ENCODE data around the gene MGRN1. TPM values are rescaled to one million over a fixed set of nuclear protein-coding genes. Genes with fewer than 3 reads are reported as not detected.

The MGRN1 gene
- polyA plus RNA-seq, 3 donors, result 3.7 to 48.2 (median 4.7) TPM

DNA sequence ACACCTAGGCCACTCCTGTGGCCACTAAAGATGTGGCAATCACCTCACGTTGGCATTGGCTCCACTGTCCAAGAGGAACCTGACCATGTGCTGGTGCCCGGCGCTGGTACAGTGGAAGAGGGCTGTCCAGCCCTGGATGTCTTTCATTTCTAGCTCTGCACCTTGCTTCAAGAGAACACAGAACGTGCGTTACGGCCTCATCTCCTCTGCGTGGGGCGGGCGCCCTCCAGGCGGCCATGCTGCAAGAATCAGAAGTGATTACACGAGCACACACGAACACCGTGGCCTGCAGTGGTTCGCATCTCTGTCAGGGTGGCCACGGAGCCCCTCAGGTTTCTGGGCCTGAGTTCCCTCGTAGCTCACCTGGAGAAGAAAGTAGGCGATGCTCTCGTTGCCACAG lies 102.0 kb downstream of the MGRN1 start:
- Histone ChIP-seq H3K79me2 (ENCODE audit: insufficient read depth, low read length) (no peaks in the 10 kb centered on the region), H3K4me2 (replicated peaks; ENCODE audit: extremely low read depth, low read length, poor library complexity, severe bottlenecking) (no peak overlapping the region), H4K20me1 (ENCODE audit: insufficient read depth, low read length) (no peaks in the 10 kb centered on the region), H2AFZ (ENCODE audit: insufficient read depth, low read depth, low read length, poor library complexity, severe bottlenecking) (no peak overlapping the region), H3K9me3 (replicated peaks in 1 of 2; ENCODE audit: control insufficient read depth in 1 of 2, insufficient read depth in 1 of 2, low read length in 2 of 2) (no peaks in the 10 kb centered on the region), H3K9ac (ENCODE audit: insufficient read depth, low read length, poor library complexity, severe bottlenecking) (no peak overlapping the region), H3K27ac (ENCODE audit: low read depth in 1 of 2, low read length in 2 of 2) (no peak overlapping the region), H3K36me3 (replicated peaks in 1 of 2; ENCODE audit: control insufficient read depth in 1 of 2, insufficient read depth in 2 of 2, low read length in 2 of 2) (peaks cover 37 to 75% of the 10 kb centered on the region in 2 donors), H3K4me3 (replicated peaks in 1 of 3; ENCODE audit: low read depth in 2 of 3, low read length in 3 of 3) (no peak overlapping the region), H3K27me3 (ENCODE audit: control insufficient read depth in 2 of 2, insufficient read depth in 2 of 2, low read length in 2 of 2) (no peaks in the 10 kb centered on the region), H3K4me1 (ENCODE audit: control insufficient read depth in 1 of 2, insufficient read depth in 2 of 2, low read length in 2 of 2) (no peaks in the 10 kb centered on the region)
- Mint-ChIP-seq H3K27ac (no peak overlapping the region), H3K36me3 (peaks cover 49 to 61% of the 10 kb centered on the region in 2 donors), H3K4me1 (no peaks in the 10 kb centered on the region), H3K4me3 (no peak overlapping the region), H3K27me3 (ENCODE audit: low read depth in 3 of 3) (no peaks in the 10 kb centered on the region), H3K9me3 (no peaks in the 10 kb centered on the region)
- intact Hi-C loops (cut with micrococcal nuclease), result no loop called here
- no peak for DNase-seq
- TF ChIP-seq, protein P1, sequence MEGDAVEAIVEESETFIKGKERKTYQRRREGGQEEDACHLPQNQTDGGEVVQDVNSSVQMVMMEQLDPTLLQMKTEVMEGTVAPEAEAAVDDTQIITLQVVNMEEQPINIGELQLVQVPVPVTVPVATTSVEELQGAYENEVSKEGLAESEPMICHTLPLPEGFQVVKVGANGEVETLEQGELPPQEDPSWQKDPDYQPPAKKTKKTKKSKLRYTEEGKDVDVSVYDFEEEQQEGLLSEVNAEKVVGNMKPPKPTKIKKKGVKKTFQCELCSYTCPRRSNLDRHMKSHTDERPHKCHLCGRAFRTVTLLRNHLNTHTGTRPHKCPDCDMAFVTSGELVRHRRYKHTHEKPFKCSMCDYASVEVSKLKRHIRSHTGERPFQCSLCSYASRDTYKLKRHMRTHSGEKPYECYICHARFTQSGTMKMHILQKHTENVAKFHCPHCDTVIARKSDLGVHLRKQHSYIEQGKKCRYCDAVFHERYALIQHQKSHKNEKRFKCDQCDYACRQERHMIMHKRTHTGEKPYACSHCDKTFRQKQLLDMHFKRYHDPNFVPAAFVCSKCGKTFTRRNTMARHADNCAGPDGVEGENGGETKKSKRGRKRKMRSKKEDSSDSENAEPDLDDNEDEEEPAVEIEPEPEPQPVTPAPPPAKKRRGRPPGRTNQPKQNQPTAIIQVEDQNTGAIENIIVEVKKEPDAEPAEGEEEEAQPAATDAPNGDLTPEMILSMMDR (IDR thresholded peaks at IDR 0.05), result no peak
- 92% methylated on average over 18 of the region's 18 CpGs for WGBS (ENCODE audit: insufficient coverage)

DNA sequence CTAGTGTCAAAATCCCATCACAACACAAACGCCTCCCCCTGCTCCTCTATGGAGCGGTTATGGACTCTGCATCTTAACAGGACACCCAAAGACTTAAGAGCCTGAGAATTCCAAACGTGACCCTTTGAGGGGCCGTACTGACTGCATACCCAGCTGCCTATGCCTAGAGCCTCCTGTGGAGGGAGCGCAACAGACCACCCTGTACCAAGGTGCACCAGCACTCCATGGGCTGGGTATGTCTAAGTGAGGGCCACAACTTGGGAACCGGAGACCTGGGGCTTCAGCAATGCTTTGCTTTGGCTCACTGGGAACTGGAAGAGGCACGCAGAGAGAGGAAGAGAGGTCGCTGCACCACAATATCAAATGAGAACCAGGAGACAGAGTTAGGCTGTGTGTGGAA lies 104.0 kb downstream of the MGRN1 start:
- intact Hi-C loops (cut with micrococcal nuclease), result no loop called here
- Histone ChIP-seq H4K20me1 (ENCODE audit: insufficient read depth, low read length) (no peaks in the 10 kb centered on the region), H3K36me3 (replicated peaks in 1 of 2; ENCODE audit: control insufficient read depth in 1 of 2, insufficient read depth in 2 of 2, low read length in 2 of 2) (peaks cover 32 to 65% of the 10 kb centered on the region in 2 donors), H3K27me3 (ENCODE audit: control insufficient read depth in 2 of 2, insufficient read depth in 2 of 2, low read length in 2 of 2) (no peaks in the 10 kb centered on the region), H3K27ac (ENCODE audit: low read depth in 1 of 2, low read length in 2 of 2) (no peak overlapping the region), H3K4me2 (replicated peaks; ENCODE audit: extremely low read depth, low read length, poor library complexity, severe bottlenecking) (no peak overlapping the region), H3K9me3 (replicated peaks in 1 of 2; ENCODE audit: control insufficient read depth in 1 of 2, insufficient read depth in 1 of 2, low read length in 2 of 2) (no peaks in the 10 kb centered on the region), H3K9ac (ENCODE audit: insufficient read depth, low read length, poor library complexity, severe bottlenecking) (no peak overlapping the region), H3K4me1 (ENCODE audit: control insufficient read depth in 1 of 2, insufficient read depth in 2 of 2, low read length in 2 of 2) (peaks cover 6% of the 10 kb centered on the region in 2 donors), H3K79me2 (ENCODE audit: insufficient read depth, low read length) (peaks cover 7% of the 10 kb centered on the region), H3K4me3 (replicated peaks in 1 of 3; ENCODE audit: low read depth in 2 of 3, low read length in 3 of 3) (no peak overlapping the region), H2AFZ (ENCODE audit: insufficient read depth, low read depth, low read length, poor library complexity, severe bottlenecking) (no peak overlapping the region)
- H3K9me3 Mint-ChIP-seq, result no peaks in the 10 kb centered on the region
- H3K27me3 Mint-ChIP-seq (ENCODE audit: low read depth in 3 of 3), result no peaks in the 10 kb centered on the region
- H3K4me3 Mint-ChIP-seq, result no peak overlapping the region
- TF ChIP-seq, protein P1 (IDR thresholded peaks at IDR 0.05), result no peak
- DNase-seq, result no peak
- peaks cover 5% of the 10 kb centered on the region for H3K4me1 Mint-ChIP-seq
- 100% methylated on average over 5 of the region's 8 CpGs for WGBS (ENCODE audit: insufficient coverage)
- H3K36me3 Mint-ChIP-seq, result peaks cover 43 to 46% of the 10 kb centered on the region in 2 donors
- no peak overlapping the region for H3K27ac Mint-ChIP-seq

Data from CD14-positive monocyte (primary cell).